ENCODE data around the gene MPPED2. TPM values are rescaled to one million over a fixed set of nuclear protein-coding genes. Genes with fewer than 3 reads are reported as not detected.

MPPED2 gene
- total RNA-seq, 6 experiments from 2014 or later, result 0.12 to 1.8 (median 0.75) TPM

GRCh38 chr11:30387891-30388861 lies 198.0 kb downstream of the MPPED2 start:
- Histone ChIP-seq H3K9me3 (no peaks in the 10 kb centered on the region), H3K4me3 (no peak overlapping the region), H3K36me3 (no peaks in the 10 kb centered on the region), H3K27ac (no peak overlapping the region), H3K4me1 (no peaks in the 10 kb centered on the region), H3K27me3 (no peaks in the 10 kb centered on the region)
- ATAC-seq (no peak), DNase-seq (no peak)
- intact Hi-C loops (cut with DNase I), result no loop called here
- WGBS (ENCODE audit: insufficient coverage, low coverage, low lambda C conversion rate, missing lambda C conversion rate), result 65% methylated on average over 4 of the region's 19 CpGs
- no peak for TF ChIP-seq POLR2A (IDR thresholded peaks at IDR 0.05)
- TF ChIP-seq CTCF (IDR thresholded peaks at IDR 0.05), result no peak

- Histone ChIP-seq H3K4me1 (no peaks in the 10 kb centered on the region), H3K9me3 (no peaks in the 10 kb centered on the region), H3K27ac (no peak overlapping the region), H3K4me3 (no peak overlapping the region), H3K27me3 (no peaks in the 10 kb centered on the region), H3K36me3 (no peaks in the 10 kb centered on the region)
- ATAC-seq (no peak), DNase-seq (no peak)
- TF ChIP-seq POLR2A (IDR thresholded peaks at IDR 0.05), result no peak
- TF ChIP-seq CTCF (IDR thresholded peaks at IDR 0.05), result no peak
- 63% methylated on average over 2 of the region's 2 CpGs for WGBS (ENCODE audit: insufficient coverage, low coverage, low lambda C conversion rate, missing lambda C conversion rate)
- intact Hi-C loops (cut with DNase I), result no loop called here
Measured at GRCh38 chr11:30381879-30382278, 204.3 kb downstream of the MPPED2 start.

GRCh38 chr11:30380846-30381245 lies 205.3 kb downstream of the MPPED2 start:
- H3K27me3 ChIP-seq, result no peaks in the 10 kb centered on the region
- H3K27ac ChIP-seq, result no peak overlapping the region
- intact Hi-C loops (cut with DNase I), result no loop called here
- TF ChIP-seq POLR2A (IDR thresholded peaks at IDR 0.05), result no peak
- TF ChIP-seq CTCF (IDR thresholded peaks at IDR 0.05), result no peak
- no peaks in the 10 kb centered on the region for H3K4me1 ChIP-seq
- DNase-seq (no peak), ATAC-seq (no peak)
- no peaks in the 10 kb centered on the region for H3K9me3 ChIP-seq
- H3K36me3 ChIP-seq, result no peaks in the 10 kb centered on the region
- no peak overlapping the region for H3K4me3 ChIP-seq

DNA sequence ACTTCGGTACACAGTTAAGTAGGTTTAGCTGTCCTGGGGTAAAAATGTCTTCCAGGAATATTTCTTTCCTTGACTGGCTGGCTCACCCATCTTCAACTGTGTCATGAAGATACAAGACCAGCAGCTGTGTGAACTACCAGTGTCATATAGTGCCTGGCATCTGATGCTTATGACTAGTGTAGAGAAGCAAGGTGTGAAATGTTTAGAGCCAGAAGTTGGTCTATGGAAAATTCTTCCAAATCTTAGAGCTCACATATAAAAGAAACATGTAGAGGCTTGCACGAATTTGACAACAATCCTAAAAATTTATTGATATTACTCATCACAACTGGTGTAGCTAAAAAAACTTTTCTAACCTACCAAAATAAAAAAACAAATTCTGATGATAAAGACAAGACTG lies 208.8 kb downstream of the MPPED2 start:
- Histone ChIP-seq H3K9me3 (no peaks in the 10 kb centered on the region), H3K27me3 (no peaks in the 10 kb centered on the region), H3K4me3 (no peak overlapping the region), H3K27ac (no peak overlapping the region), H3K36me3 (no peaks in the 10 kb centered on the region), H3K4me1 (no peaks in the 10 kb centered on the region)
- TF ChIP-seq CTCF (IDR thresholded peaks at IDR 0.05) (no peak), POLR2A (IDR thresholded peaks at IDR 0.05) (no peak)
- ATAC-seq, result no peak
- no peak for DNase-seq
- WGBS (ENCODE audit: insufficient coverage, low coverage, low lambda C conversion rate, missing lambda C conversion rate), result 75% methylated on average over 2 of the region's 2 CpGs
- intact Hi-C loops (cut with DNase I), result no loop called here
